MM.1S (cell line): Measurements from ENCODE around the gene TXNDC9.

Source experiments
- DNase-seq: peaks from one replicate; pipeline ENCODE4 v3.0.0-alpha.2; 2015
- H2AFZ ChIP-seq: fragments of 300-600 bp; sonication (generic); 2 replicates; pipeline ENCODE4 v1.6.0; 2016; ENCODE audit warnings: antibody characterized with exemption, low read length
- H3F3A ChIP-seq: fragments of 300-600 bp; sonication (generic); 2 replicates; pipeline ENCODE4 v1.6.1; 2016; ENCODE audit warnings: mild to moderate bottlenecking, antibody characterized with exemption, low read length, moderate library complexity, mixed read lengths; ENCODE audit not compliant: insufficient read depth
- H3K27ac ChIP-seq: fragments of 300-600 bp; sonication (generic); 2 replicates; pipeline ENCODE4 v1.5.1; 2016; ENCODE audit warnings: mild to moderate bottlenecking, low read length
- H3K27me3 ChIP-seq: fragments of 300-600 bp; sonication (generic); replicated peaks from 2 replicates; pipeline ENCODE4 v1.6.0; 2016; ENCODE audit warnings: low read length; ENCODE audit not compliant: insufficient read depth
- H3K36me3 ChIP-seq: fragments of 300-600 bp; sonication (generic); replicated peaks from 2 replicates; pipeline ENCODE4 v1.6.1; 2016; ENCODE audit warnings: mild to moderate bottlenecking, low read length, mixed read lengths; ENCODE audit not compliant: insufficient read depth
- H3K4me1 ChIP-seq: fragments of 300-600 bp; sonication (generic); 2 replicates; pipeline ENCODE4 v1.6.1; 2016; ENCODE audit warnings: low read length, mixed read lengths
- H3K4me2 ChIP-seq: fragments of 300-600 bp; sonication (generic); 2 replicates; pipeline ENCODE4 v1.6.0; 2016; ENCODE audit warnings: low read depth, low read length
- H3K4me3 ChIP-seq: fragments of 300-600 bp; sonication (generic); 2 replicates; pipeline ENCODE4 v1.5.1; 2016; ENCODE audit warnings: low read length, mixed read lengths
- H3K79me2 ChIP-seq: fragments of 300-600 bp; sonication (generic); 2 replicates; pipeline ENCODE4 v1.6.1; 2016; ENCODE audit warnings: mixed run types, low read length, mixed read lengths
- H3K9ac ChIP-seq: fragments of 300-600 bp; sonication (generic); 2 replicates; pipeline ENCODE4 v1.6.1; 2016; ENCODE audit warnings: low read length, mixed read lengths
- H3K9me2 ChIP-seq: fragments of 300-600 bp; sonication (generic); replicated peaks from 2 replicates; pipeline ENCODE4 v1.6.1; 2016; ENCODE audit warnings: mild to moderate bottlenecking, low read length, mixed read lengths; ENCODE audit not compliant: insufficient read depth
- H3K9me3 ChIP-seq: fragments of 300-600 bp; sonication (generic); replicated peaks from 2 replicates; pipeline ENCODE4 v1.6.1; 2016; ENCODE audit warnings: mild to moderate bottlenecking, low read length, mixed read lengths; ENCODE audit not compliant: insufficient read depth
- H4K20me1 ChIP-seq: fragments of 300-600 bp; sonication (generic); 2 replicates; pipeline ENCODE4 v1.6.1; 2016; ENCODE audit warnings: mild to moderate bottlenecking, low read length, moderate library complexity, mixed read lengths; ENCODE audit not compliant: insufficient read depth
- EZH2 ChIP-seq: fragments of 300-600 bp; sonication (generic); optimal IDR thresholded peaks from 2 replicates; pipeline ENCODE3; 2017; ENCODE audit warnings: low read depth, mild to moderate bottlenecking, antibody characterized with exemption, low read length, mixed read lengths
- EZH2phosphoT487 ChIP-seq: fragments of 300-600 bp; sonication (generic); IDR thresholded peaks from 2 replicates; pipeline ENCODE4 v1.6.1; 2018; ENCODE audit warnings: antibody characterized with exemption, low read length
- TF ChIP-seq, protein P1 (sequence below): fragments of 300-600 bp; sonication (generic); IDR thresholded peaks from 2 replicates; pipeline ENCODE4 v1.5.1; 2016; ENCODE audit warnings: antibody characterized with exemption, low read length, mixed read lengths

TXNDC9 gene

DNA sequence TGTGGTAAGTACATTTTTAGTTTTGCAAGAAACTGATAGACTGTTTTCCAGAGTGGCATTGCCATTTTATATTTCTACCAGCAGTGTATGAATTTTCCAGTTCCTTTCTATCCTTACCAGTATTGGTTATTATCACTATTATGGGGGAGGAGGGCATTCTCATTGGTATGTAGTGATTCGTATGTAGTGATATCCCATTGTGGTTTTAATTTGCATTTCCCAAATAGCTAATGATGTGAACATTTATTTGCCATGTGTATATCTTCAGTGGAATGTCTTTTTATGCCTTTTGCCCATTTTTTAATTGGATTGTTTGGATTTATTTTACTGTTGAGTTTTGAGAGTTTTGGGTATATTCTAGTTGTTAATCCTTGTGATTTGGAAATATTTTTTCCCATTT is 17.9 kb upstream of the TXNDC9 start:
- no peak for DNase-seq
- Histone ChIP-seq H4K20me1 (peaks cover 43% of the 10 kb centered on the region), H3K27me3 (no peaks in the 10 kb centered on the region), H3K4me1 (no peaks in the 10 kb centered on the region), H3K9me2 (no peaks in the 10 kb centered on the region), H3K9ac (no peak overlapping the region), H2AFZ (no peak overlapping the region), H3K27ac (no peak overlapping the region), H3K4me2 (no peak overlapping the region), H3K36me3 (no peaks in the 10 kb centered on the region), H3K9me3 (no peaks in the 10 kb centered on the region), H3F3A (no peaks in the 10 kb centered on the region), H3K79me2 (peaks cover 98% of the 10 kb centered on the region), H3K4me3 (no peak overlapping the region)
- TF ChIP-seq, protein P1, sequence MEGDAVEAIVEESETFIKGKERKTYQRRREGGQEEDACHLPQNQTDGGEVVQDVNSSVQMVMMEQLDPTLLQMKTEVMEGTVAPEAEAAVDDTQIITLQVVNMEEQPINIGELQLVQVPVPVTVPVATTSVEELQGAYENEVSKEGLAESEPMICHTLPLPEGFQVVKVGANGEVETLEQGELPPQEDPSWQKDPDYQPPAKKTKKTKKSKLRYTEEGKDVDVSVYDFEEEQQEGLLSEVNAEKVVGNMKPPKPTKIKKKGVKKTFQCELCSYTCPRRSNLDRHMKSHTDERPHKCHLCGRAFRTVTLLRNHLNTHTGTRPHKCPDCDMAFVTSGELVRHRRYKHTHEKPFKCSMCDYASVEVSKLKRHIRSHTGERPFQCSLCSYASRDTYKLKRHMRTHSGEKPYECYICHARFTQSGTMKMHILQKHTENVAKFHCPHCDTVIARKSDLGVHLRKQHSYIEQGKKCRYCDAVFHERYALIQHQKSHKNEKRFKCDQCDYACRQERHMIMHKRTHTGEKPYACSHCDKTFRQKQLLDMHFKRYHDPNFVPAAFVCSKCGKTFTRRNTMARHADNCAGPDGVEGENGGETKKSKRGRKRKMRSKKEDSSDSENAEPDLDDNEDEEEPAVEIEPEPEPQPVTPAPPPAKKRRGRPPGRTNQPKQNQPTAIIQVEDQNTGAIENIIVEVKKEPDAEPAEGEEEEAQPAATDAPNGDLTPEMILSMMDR = no peak
- TF ChIP-seq EZH2phosphoT487 = no peak
- no peak for TF ChIP-seq EZH2

DNA sequence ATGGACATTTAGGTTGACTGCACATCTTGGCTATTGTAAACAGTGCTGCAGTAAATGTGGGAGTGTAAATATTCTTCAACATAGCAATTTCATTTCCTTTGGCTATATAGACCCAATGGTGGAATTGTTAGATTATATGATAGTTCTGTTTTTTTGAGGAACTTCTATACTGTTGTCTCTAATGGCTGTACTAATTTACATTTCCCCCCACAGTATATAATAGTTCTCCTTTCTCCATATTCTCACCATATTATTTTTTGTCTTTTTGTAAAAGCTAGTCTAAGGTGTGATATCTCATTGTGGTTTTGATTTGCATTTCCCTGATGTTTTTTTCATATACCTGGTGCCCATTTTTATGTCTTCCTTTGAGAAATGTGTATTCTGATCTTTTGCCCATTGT is 14.1 kb upstream of the TXNDC9 start:
- TF ChIP-seq EZH2phosphoT487 (no peak), EZH2 (no peak)
- TF ChIP-seq, protein P1 = no peak
- Histone ChIP-seq H2AFZ (no peak overlapping the region), H3K79me2 (peaks cover 100% of the 10 kb centered on the region), H3K27ac (no peak overlapping the region), H3K9me3 (no peaks in the 10 kb centered on the region), H3K4me1 (no peaks in the 10 kb centered on the region), H3F3A (no peaks in the 10 kb centered on the region), H3K9ac (no peak overlapping the region), H4K20me1 (peaks cover 55% of the 10 kb centered on the region), H3K9me2 (no peaks in the 10 kb centered on the region), H3K36me3 (no peaks in the 10 kb centered on the region), H3K27me3 (no peaks in the 10 kb centered on the region), H3K4me3 (no peak overlapping the region), H3K4me2 (no peak overlapping the region)
- no peak for DNase-seq

DNA sequence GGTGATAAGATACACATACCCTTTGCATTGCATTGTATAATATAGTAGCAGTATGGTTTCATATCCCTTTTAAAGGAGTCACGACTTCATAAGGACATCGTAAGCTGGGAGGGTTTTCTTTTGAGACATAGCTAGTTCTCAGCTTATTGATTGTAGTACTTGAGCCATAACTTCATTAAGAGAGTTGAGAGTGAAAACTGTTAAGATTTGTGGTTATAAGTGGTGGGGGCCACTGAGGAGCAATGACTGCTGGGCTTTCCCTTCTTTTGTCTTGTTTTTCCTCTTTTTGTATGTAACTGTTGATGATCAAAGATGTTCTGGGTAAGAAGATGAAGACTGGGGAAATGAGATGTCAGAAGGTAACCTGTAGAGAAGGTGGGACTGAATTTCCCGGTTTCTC is 12.0 kb upstream of the TXNDC9 start:
- H3K9me3 ChIP-seq = no peaks in the 10 kb centered on the region
- H3K27ac ChIP-seq = no peak overlapping the region
- TF ChIP-seq EZH2 (no peak), EZH2phosphoT487 (no peak)
- TF ChIP-seq, protein P1 = no peak
- no peak overlapping the region for H3K4me2 ChIP-seq
- no peaks in the 10 kb centered on the region for H3K27me3 ChIP-seq
- H3K79me2 ChIP-seq = peaks cover 100% of the 10 kb centered on the region
- DNase-seq = no peak
- H2AFZ ChIP-seq = no peak overlapping the region
- H3K9me2 ChIP-seq = no peaks in the 10 kb centered on the region
- no peaks in the 10 kb centered on the region for H3K36me3 ChIP-seq
- peaks cover 51% of the 10 kb centered on the region for H4K20me1 ChIP-seq
- no peaks in the 10 kb centered on the region for H3K4me1 ChIP-seq
- H3K4me3 ChIP-seq = no peak overlapping the region
- no peak overlapping the region for H3K9ac ChIP-seq
- H3F3A ChIP-seq = no peaks in the 10 kb centered on the region
